ENCODE data around the gene PSMD14.

PSMD14 gene

GRCh38 chr2:161384864-161385263, 76.6 kb downstream of the PSMD14 start:
- DNase-seq (ENCODE audit: low spot score): no peak

- no peak for DNase-seq (ENCODE audit: low spot score)
Observed at GRCh38 chr2:161386228-161386824, 78.1 kb downstream of the PSMD14 start.

GRCh38 chr2:161388146-161388779, 80.0 kb downstream of the PSMD14 start:
- no peak for DNase-seq (ENCODE audit: low spot score)

GRCh38 chr2:161391737-161392506, 83.7 kb downstream of the PSMD14 start:
- DNase-seq (ENCODE audit: low spot score): no peak

- DNase-seq (ENCODE audit: low spot score): no peak
Observed at GRCh38 chr2:161400076-161400475, 91.9 kb downstream of the PSMD14 start.

- DNase-seq (ENCODE audit: low spot score): no peak
Observed at GRCh38 chr2:161402297-161402696, 94.1 kb downstream of the PSMD14 start.

- no peak for DNase-seq (ENCODE audit: low spot score)
Observed at GRCh38 chr2:161406316-161406715, 98.1 kb downstream of the PSMD14 start.

GRCh38 chr2:161407597-161407996, 99.4 kb downstream of the PSMD14 start:
- DNase-seq (ENCODE audit: low spot score): no peak

GRCh38 chr2:161409308-161409907, 101.2 kb downstream of the PSMD14 start:
- DNase-seq (ENCODE audit: low spot score): no peak

GRCh38 chr2:161412346-161412745, 104.1 kb downstream of the PSMD14 start:
- DNase-seq (ENCODE audit: low spot score): no peak

GRCh38 chr2:161414042-161415033, 106.1 kb downstream of the PSMD14 start:
- DNase-seq (ENCODE audit: low spot score): peak; percentile 57

- DNase-seq (ENCODE audit: low spot score): no peak
Observed at GRCh38 chr2:161415034-161415986, 107.1 kb downstream of the PSMD14 start.

GRCh38 chr2:161415987-161416707, 107.9 kb downstream of the PSMD14 start, which contains the start of gene TBR1:
TBR1 (plus strand) TSS chr2:161416297; CDS start chr2:161416411, 114 bp downstream.
- no peak for DNase-seq (ENCODE audit: low spot score)

GRCh38 chr2:161416708-161417437, 108.6 kb downstream of the PSMD14 start:
- DNase-seq (ENCODE audit: low spot score): no peak

GRCh38 chr2:161417438-161418274, 109.4 kb downstream of the PSMD14 start:
- no peak for DNase-seq (ENCODE audit: low spot score)

- DNase-seq (ENCODE audit: low spot score): no peak
Observed at GRCh38 chr2:161418275-161418714, 110.1 kb downstream of the PSMD14 start.

GRCh38 chr2:161418715-161419637, 110.8 kb downstream of the PSMD14 start:
- DNase-seq (ENCODE audit: low spot score): no peak
